ENCODE results near the gene FGFRL1.

DNA sequence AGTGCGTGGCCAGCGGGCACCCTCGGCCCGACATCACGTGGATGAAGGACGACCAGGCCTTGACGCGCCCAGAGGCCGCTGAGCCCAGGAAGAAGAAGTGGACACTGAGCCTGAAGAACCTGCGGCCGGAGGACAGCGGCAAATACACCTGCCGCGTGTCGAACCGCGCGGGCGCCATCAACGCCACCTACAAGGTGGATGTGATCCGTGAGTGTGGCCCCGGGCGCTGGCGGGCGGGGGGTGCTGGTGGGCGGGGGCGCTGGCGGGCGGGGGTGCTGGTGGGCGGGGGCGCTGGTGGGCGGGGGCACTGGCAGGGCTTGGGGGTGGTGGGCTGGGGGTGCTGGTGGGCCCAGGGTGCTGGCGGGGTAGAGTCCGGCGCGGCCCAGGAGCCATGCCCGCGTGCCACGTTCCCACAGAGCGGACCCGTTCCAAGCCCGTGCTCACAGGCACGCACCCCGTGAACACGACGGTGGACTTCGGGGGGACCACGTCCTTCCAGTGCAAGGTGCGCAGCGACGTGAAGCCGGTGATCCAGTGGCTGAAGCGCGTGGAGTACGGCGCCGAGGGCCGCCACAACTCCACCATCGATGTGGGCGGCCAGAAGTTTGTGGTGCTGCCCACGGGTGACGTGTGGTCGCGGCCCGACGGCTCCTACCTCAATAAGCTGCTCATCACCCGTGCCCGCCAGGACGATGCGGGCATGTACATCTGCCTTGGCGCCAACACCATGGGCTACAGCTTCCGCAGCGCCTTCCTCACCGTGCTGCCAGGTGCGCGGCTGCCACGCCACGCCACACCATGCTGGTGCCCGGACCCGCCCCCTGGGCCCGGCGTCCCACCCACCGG is 12.7 kb downstream of the FGFRL1 start:
- TF ChIP-seq, protein P1, sequence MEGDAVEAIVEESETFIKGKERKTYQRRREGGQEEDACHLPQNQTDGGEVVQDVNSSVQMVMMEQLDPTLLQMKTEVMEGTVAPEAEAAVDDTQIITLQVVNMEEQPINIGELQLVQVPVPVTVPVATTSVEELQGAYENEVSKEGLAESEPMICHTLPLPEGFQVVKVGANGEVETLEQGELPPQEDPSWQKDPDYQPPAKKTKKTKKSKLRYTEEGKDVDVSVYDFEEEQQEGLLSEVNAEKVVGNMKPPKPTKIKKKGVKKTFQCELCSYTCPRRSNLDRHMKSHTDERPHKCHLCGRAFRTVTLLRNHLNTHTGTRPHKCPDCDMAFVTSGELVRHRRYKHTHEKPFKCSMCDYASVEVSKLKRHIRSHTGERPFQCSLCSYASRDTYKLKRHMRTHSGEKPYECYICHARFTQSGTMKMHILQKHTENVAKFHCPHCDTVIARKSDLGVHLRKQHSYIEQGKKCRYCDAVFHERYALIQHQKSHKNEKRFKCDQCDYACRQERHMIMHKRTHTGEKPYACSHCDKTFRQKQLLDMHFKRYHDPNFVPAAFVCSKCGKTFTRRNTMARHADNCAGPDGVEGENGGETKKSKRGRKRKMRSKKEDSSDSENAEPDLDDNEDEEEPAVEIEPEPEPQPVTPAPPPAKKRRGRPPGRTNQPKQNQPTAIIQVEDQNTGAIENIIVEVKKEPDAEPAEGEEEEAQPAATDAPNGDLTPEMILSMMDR (IDR thresholded peaks at IDR 0.05; ENCODE audit: poor library complexity), result no peak
- TF ChIP-seq EZH2 (IDR thresholded peaks at IDR 0.05; ENCODE audit: borderline replicate concordance) (no peak), EZH2phosphoT487 (IDR thresholded peaks at IDR 0.05; ENCODE audit: low read depth, severe bottlenecking, unreplicated experiment) (no peak)
